ENCODE measurements around the gene PCCA. TPM values are rescaled to one million over a fixed set of nuclear protein-coding genes. Genes with fewer than 3 reads are reported as not detected.

PCCA gene
- total and polyA plus RNA-seq, 4 donors: 30.1 to 160 (median 76.3) TPM

- no peak for TF ChIP-seq REST (IDR thresholded peaks at IDR 0.05)
- TF ChIP-seq, protein P1, sequence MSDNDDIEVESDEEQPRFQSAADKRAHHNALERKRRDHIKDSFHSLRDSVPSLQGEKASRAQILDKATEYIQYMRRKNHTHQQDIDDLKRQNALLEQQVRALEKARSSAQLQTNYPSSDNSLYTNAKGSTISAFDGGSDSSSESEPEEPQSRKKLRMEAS (IDR thresholded peaks at IDR 0.05): no peak
- no peak for TF ChIP-seq RAD21 (IDR thresholded peaks at IDR 0.05)
- TF ChIP-seq RXRA (IDR thresholded peaks at IDR 0.05): no peak
- no peak for TF ChIP-seq HNF4G (IDR thresholded peaks at IDR 0.05)
- no peak for TF ChIP-seq JUND (IDR thresholded peaks at IDR 0.05)
- no peak for TF ChIP-seq SP1 (IDR thresholded peaks at IDR 0.05)
- no peak for TF ChIP-seq FOXA2 (IDR thresholded peaks at IDR 0.05)
- TF ChIP-seq GABPA (IDR thresholded peaks at IDR 0.05 in 1 of 2, conservative IDR thresholded peaks at IDR 0.05 in 1 of 2): no peak
- TF ChIP-seq HNF4A (conservative IDR thresholded peaks at IDR 0.05): no peak
- TF ChIP-seq TAF1 (conservative IDR thresholded peaks at IDR 0.05): no peak
Observed at GRCh38 chr13:100511466-100511865, 422.6 kb downstream of the PCCA start (continued).

DNA sequence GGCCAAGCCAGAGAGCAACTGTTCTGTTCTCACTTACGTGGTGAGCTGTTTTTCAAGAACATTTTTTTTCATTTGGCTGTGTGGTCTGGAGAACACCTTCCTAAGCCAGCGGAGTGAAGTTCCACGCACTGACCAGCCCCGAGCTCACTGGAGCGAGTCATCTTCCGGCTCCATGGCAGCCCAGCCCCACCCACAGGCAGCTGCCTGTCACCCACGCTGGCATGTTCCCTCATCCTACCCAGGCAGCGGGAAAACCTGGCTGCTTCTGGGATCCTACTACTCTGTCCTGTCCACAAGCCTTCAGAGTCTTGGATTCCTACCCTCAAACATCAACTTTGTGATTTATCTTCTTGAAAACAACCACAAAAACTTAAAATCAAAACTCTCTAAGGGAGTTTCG, 423.5 kb downstream of the PCCA start:
- no peak for DNase-seq (ENCODE audit: low spot score)
- Histone ChIP-seq H3K36me3 (ENCODE audit: control insufficient read depth in 4 of 4, insufficient read depth in 3 of 4, low read depth in 1 of 4, low read length in 3 of 4) (peaks cover 0 to 3% (median under 1%) of the 10 kb centered on the region in 4 donors), H3K27ac (ENCODE audit: low read depth in 1 of 2, low read length in 2 of 2) (no peak overlapping the region), H3K9ac (ENCODE audit: low read depth in 1 of 2, low read length in 2 of 2) (no peak overlapping the region), H3K4me1 (ENCODE audit: control insufficient read depth in 4 of 4, insufficient read depth in 4 of 4, low read length in 3 of 4) (peaks cover 0 to 22% (median 18%) of the 10 kb centered on the region in 4 donors), H3K4me3 (ENCODE audit: low read depth in 1 of 3, low read length in 3 of 3) (no peak overlapping the region), H3K9me3 (ENCODE audit: control insufficient read depth in 4 of 4, low read length in 3 of 4) (no peaks in the 10 kb centered on the region), H3K27me3 (ENCODE audit: control insufficient read depth in 4 of 4, insufficient read depth in 4 of 4, low read length in 3 of 4) (no peaks in the 10 kb centered on the region)
- 97% methylated on average over 9 of the region's 9 CpGs for WGBS
- TF ChIP-seq FOXA2 (IDR thresholded peaks at IDR 0.05): no peak
- TF ChIP-seq GABPA (IDR thresholded peaks at IDR 0.05 in 1 of 2, conservative IDR thresholded peaks at IDR 0.05 in 1 of 2): no peak
- TF ChIP-seq, protein P2, sequence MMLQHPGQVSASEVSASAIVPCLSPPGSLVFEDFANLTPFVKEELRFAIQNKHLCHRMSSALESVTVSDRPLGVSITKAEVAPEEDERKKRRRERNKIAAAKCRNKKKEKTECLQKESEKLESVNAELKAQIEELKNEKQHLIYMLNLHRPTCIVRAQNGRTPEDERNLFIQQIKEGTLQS (IDR thresholded peaks at IDR 0.05): no peak
- TF ChIP-seq, protein P3, sequence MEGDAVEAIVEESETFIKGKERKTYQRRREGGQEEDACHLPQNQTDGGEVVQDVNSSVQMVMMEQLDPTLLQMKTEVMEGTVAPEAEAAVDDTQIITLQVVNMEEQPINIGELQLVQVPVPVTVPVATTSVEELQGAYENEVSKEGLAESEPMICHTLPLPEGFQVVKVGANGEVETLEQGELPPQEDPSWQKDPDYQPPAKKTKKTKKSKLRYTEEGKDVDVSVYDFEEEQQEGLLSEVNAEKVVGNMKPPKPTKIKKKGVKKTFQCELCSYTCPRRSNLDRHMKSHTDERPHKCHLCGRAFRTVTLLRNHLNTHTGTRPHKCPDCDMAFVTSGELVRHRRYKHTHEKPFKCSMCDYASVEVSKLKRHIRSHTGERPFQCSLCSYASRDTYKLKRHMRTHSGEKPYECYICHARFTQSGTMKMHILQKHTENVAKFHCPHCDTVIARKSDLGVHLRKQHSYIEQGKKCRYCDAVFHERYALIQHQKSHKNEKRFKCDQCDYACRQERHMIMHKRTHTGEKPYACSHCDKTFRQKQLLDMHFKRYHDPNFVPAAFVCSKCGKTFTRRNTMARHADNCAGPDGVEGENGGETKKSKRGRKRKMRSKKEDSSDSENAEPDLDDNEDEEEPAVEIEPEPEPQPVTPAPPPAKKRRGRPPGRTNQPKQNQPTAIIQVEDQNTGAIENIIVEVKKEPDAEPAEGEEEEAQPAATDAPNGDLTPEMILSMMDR (IDR thresholded peaks at IDR 0.05; ENCODE audit: low read depth, low read length, missing input control): no peak
- TF ChIP-seq HNF4A (conservative IDR thresholded peaks at IDR 0.05): no peak
- no peak for TF ChIP-seq JUND (IDR thresholded peaks at IDR 0.05)
- TF ChIP-seq YY1 (IDR thresholded peaks at IDR 0.05): no peak
- no peak for TF ChIP-seq NR2F2 (IDR thresholded peaks at IDR 0.05)
- TF ChIP-seq EGR1 (IDR thresholded peaks at IDR 0.05; ENCODE audit: low read depth in 2 of 2): no peak
- TF ChIP-seq RXRA (IDR thresholded peaks at IDR 0.05): no peak
- no peak for TF ChIP-seq REST (IDR thresholded peaks at IDR 0.05)
- no peak for TF ChIP-seq SP1 (IDR thresholded peaks at IDR 0.05)
- TF ChIP-seq HNF4G (IDR thresholded peaks at IDR 0.05): no peak
- TF ChIP-seq, protein P1 (IDR thresholded peaks at IDR 0.05): no peak
- TF ChIP-seq FOXA1 (IDR thresholded peaks at IDR 0.05): no peak

All from liver (tissue), 9 donors.